Ovary (tissue), 3 donors: ENCODE measurements around the gene GCNT2.

Experiments used
- CTCF ChIP-seq, 3 donors: fragments of 450-650 bp in 2 of 3; fragments of 200-600 bp in 1 of 3; IDR thresholded peaks; one replicate each; pipeline versions ENCODE4 v1.5.1 to v1.8.0; 2016 to 2022; ENCODE audit warnings: antibody characterized with exemption in 3 of 3, mild to moderate bottlenecking in 1 of 3
- EP300 ChIP-seq: sonication (generic); formaldehyde crosslinking; IDR thresholded peaks from one replicate; pipeline ENCODE4 v1.6.1; 2017; ENCODE audit warnings: antibody characterized with exemption
- POLR2A ChIP-seq: fragments of 450-650 bp; IDR thresholded peaks from one replicate; pipeline ENCODE4 v1.6.1; 2017; ENCODE audit warnings: antibody characterized with exemption, mild to moderate bottlenecking, moderate library complexity
- donor health status: DM: no; HTN: no; CAD: no.

GRCh38 chr6:10612161-10612560, 91.0 kb downstream of the GCNT2 start:
- TF ChIP-seq CTCF (IDR thresholded peaks at IDR 0.05) (no peak), EP300 (no peak), POLR2A (no peak)
